Transverse colon (tissue), 4 donors: ENCODE measurements around the gene LEFTY1. TPM values are rescaled to one million over a fixed set of nuclear protein-coding genes. Genes with fewer than 3 reads are reported as not detected.

Experiments
- DNase-seq: peaks from one replicate; pipeline ENCODE4 v3.0.0-alpha.2; 2019
- H3K27ac ChIP-seq, 4 donors: fragments of 200-600 bp; sonication (generic); 2 replicates each; pipeline ENCODE4 v1.5.1; 2016 to 2018; ENCODE audit warnings: inconsistent platforms in 4 of 4
- H3K27me3 ChIP-seq: fragments of 200-600 bp; sonication (generic); 2 replicates; pipeline ENCODE4 v1.5.1; 2017; ENCODE audit warnings: inconsistent platforms
- H3K36me3 ChIP-seq, 4 donors: fragments of 200-600 bp; sonication (generic); 2 replicates each; pipeline ENCODE4 v1.5.1; 2017 to 2019; ENCODE audit warnings: inconsistent platforms in 4 of 4
- H3K4me1 ChIP-seq, 4 donors: fragments of 200-600 bp; sonication (generic); 2 replicates each; pipeline ENCODE4 v1.5.1; 2017 to 2020; ENCODE audit warnings: inconsistent platforms in 4 of 4
- H3K4me3 ChIP-seq, 4 donors: fragments of 200-600 bp; sonication (generic); 1 replicate in 1 of 4; 2 replicates in 3 of 4; pipeline versions ENCODE4 v1.5.1 to v1.6.1; 2017 to 2019; ENCODE audit warnings: inconsistent platforms in 4 of 4
- H3K9me3 ChIP-seq, 2 donors: fragments of 200-600 bp; sonication (generic); 2 replicates each; pipeline ENCODE4 v1.5.1; 2017 to 2019; ENCODE audit warnings: inconsistent platforms in 2 of 2
- CTCF ChIP-seq, 5 experiments: fragments of 200-600 bp in 3 of 5; fragments of 450-650 bp in 2 of 5; sonication (generic) in 3 of 5; IDR thresholded peaks; 1 replicate in 2 of 5; 2 replicates in 3 of 5; pipeline ENCODE4 v1.5.1; 2016 to 2017; ENCODE audit warnings: antibody characterized with exemption in 5 of 5, inconsistent platforms in 3 of 5, mild to moderate bottlenecking in 2 of 5, moderate library complexity in 1 of 5
- EP300 ChIP-seq: sonication (generic); formaldehyde crosslinking; IDR thresholded peaks from one replicate; pipeline ENCODE4 v1.6.1; 2017; ENCODE audit warnings: antibody characterized with exemption, low read depth
- POLR2A ChIP-seq: fragments of 450-650 bp; IDR thresholded peaks from one replicate; pipeline ENCODE4 v1.6.1; 2016; ENCODE audit warnings: antibody characterized with exemption, mild to moderate bottlenecking, moderate library complexity
- POLR2AphosphoS5 ChIP-seq, 3 donors: sonication (generic); formaldehyde crosslinking; IDR thresholded peaks; one replicate each; pipeline ENCODE4 v1.6.1; 2016; ENCODE audit warnings: antibody characterized with exemption in 3 of 3
- WGBS, 2 donors: methylation state at CpG; one replicate each; pipeline ENCODE4 v1.1.5; 2018; ENCODE audit warnings: low coverage in 1 of 2; 5-methylcytosine and 5-hydroxymethylcytosine counted together
- in situ Hi-C, 4 donors: fragments of 200-750 bp; cut with MboI; loops; one replicate each; pipeline versions ENCODE4 v1.15.0 to v1.15.1; 2017; ENCODE audit warnings: low sequenced_read_pairs in 3 of 4, low pct_ligation_motif_present in 1 of 4, low pct_unique_long_range_greater_than_20kb in 1 of 4
- intact Hi-C: fragments of 100-400 bp; cut with DNase I; formaldehyde crosslinking; loops from one replicate; pipeline ENCODE4 v1.15.1; 2023; ENCODE audit warnings: low total_unique reads
- total RNA-seq, 4 donors: library from RNA; depleted of rRNA; stranded (reverse); fragments of >200 nt; gene quantifications; one replicate each; pipeline ENCODE4 v1.1.0, GENCODE V29; 2016

The LEFTY1 gene
- total RNA-seq, 4 donors from 2014 or later = 86.0 to 320 (median 214) TPM

DNA sequence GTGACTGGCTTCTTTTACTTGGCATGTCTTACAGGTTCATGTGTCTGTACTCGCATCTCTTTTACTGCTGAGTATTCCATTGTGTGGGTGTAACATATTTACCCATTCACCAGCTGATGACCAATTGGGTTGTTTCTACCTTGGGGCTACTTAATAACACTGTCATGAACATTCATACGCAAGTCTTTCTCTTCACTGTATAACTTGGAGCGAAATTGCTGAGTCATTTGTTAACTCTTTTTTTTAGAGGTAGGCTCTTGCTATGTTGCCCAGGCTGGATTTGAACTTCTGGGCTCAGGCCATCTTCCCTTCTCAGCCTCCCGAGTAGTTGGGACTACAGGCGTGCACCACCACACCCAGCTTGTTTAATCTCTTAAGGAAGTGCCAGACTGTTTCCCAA lies 28.6 kb upstream of the LEFTY1 start:
- Histone ChIP-seq H3K27me3 (no peaks in the 10 kb centered on the region), H3K27ac (no peak overlapping the region), H3K9me3 (no peaks in the 10 kb centered on the region), H3K36me3 (no peaks in the 10 kb centered on the region), H3K4me1 (peaks cover under 1 to 16% (median 10%) of the 10 kb centered on the region in 4 donors), H3K4me3 (no peak overlapping the region)
- WGBS, 2 donors = 85 to 92% methylated on average over 4 to 5 of the region's 5 CpGs
- in situ Hi-C loops = loop anchor here in 2 of 4 donors (10.0 to 25.0 kb wide), 3 partner anchors 130 to 430 kb away; partner anchors contain the start of gene SRP9 (in 2 of the 2)
- DNase-seq = no peak
- TF ChIP-seq CTCF (IDR thresholded peaks at IDR 0.05) = no peak
- TF ChIP-seq POLR2A = no peak
- no peak for TF ChIP-seq EP300
- TF ChIP-seq POLR2AphosphoS5 (IDR thresholded peaks at IDR 0.05) = no peak
- intact Hi-C loops = loop anchor here (10.0 kb wide), 1 partner anchor 143 kb away; the partner anchor contains the start of gene SRP9

DNA sequence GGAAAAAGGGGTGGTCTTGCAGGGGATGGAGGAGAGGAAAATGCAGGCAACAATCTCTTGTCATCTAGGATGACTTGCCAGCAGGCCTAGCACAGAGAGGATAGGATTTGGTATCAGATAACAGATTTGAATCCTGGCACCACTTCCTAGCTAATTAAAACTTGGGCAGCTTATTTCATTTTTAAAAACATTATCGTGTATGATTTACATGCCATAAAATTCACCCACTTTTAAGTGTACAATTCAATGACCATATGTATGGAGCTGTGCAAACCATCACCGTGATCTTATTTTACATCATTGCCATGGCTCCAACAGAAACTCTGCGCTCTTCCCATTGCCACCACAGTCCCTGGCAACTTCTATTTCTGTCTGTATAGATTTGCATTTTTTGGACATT lies 28.2 kb upstream of the LEFTY1 start:
- intact Hi-C loops (loop anchor here (10.0 kb wide), 1 partner anchor 142 kb away; the partner anchor contains the start of gene SRP9), in situ Hi-C loops (loop anchor here in 2 of 4 donors (10.0 to 25.0 kb wide), 3 partner anchors 130 to 430 kb away; partner anchors contain the start of gene SRP9 (in 2 of the 2))
- Histone ChIP-seq H3K9me3 (no peaks in the 10 kb centered on the region), H3K27ac (no peak overlapping the region), H3K36me3 (no peaks in the 10 kb centered on the region), H3K4me3 (no peak overlapping the region), H3K27me3 (no peaks in the 10 kb centered on the region), H3K4me1 (peaks cover 0 to 13% (median 8%) of the 10 kb centered on the region in 4 donors)
- DNase-seq = no peak
- TF ChIP-seq CTCF (IDR thresholded peaks at IDR 0.05) (no peak), POLR2AphosphoS5 (IDR thresholded peaks at IDR 0.05) (no peak), POLR2A (no peak), EP300 (no peak)
- whole genome bisulfite sequencing, 2 donors = 93 to 100% methylated on average over 3 of the region's 3 CpGs

GRCh38 chr1:225915538-225915991 lies 26.6 kb upstream of the LEFTY1 start:
- no peak overlapping the region for H3K4me3 ChIP-seq
- no peak overlapping the region for H3K27ac ChIP-seq
- H3K4me1 ChIP-seq = peaks cover 0 to 25% (median 17%) of the 10 kb centered on the region in 4 donors
- TF ChIP-seq EP300 = no peak
- TF ChIP-seq POLR2AphosphoS5 (IDR thresholded peaks at IDR 0.05) = no peak
- TF ChIP-seq CTCF (IDR thresholded peaks at IDR 0.05) = no peak
- no peak for TF ChIP-seq POLR2A
- 85% methylated on average over 7 of the region's 7 CpGs; no CpG with 5 or more reads in 1 of the 2 donors for WGBS, 2 donors
- no peak for DNase-seq
- in situ Hi-C loops = loop anchor here in 2 of 4 donors (10.0 to 25.0 kb wide), 3 partner anchors 128 to 428 kb away; partner anchors contain the start of gene SRP9 (in 2 of the 2)
- intact Hi-C loops = loop anchor here (10.0 kb wide), 1 partner anchor 141 kb away; the partner anchor contains the start of gene SRP9
- H3K36me3 ChIP-seq = no peaks in the 10 kb centered on the region
- H3K27me3 ChIP-seq = no peaks in the 10 kb centered on the region
- no peaks in the 10 kb centered on the region for H3K9me3 ChIP-seq

DNA sequence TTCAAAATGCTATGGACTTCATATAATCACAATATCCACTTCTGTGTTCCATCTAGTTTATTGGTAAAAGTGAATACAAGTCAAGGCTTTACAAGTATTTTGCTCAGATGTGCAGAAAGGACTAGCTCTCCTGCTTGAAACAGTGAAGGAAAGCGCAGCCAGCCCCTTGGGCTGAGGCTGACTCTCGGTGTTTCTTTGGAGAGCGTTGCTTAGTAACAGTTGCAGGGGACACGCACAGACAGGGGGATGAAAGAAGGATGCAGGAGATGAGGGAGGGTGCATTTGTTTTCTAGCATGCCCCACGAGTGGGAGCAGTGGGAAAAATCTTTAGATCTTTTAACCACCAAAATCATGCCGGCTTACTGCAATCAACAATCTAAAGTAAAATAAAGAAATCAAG lies 26.0 kb upstream of the LEFTY1 start:
- 88% methylated on average over 5 to 6 of the region's 6 CpGs for WGBS, 2 donors
- TF ChIP-seq POLR2AphosphoS5 (IDR thresholded peaks at IDR 0.05) = no peak
- no peak for TF ChIP-seq CTCF (IDR thresholded peaks at IDR 0.05)
- TF ChIP-seq POLR2A = no peak
- TF ChIP-seq EP300 = no peak
- Histone ChIP-seq H3K27ac (no peak overlapping the region), H3K36me3 (no peaks in the 10 kb centered on the region), H3K9me3 (no peaks in the 10 kb centered on the region), H3K4me1 (peaks cover 0 to 24% (median 15%) of the 10 kb centered on the region in 4 donors), H3K4me3 (no peak overlapping the region), H3K27me3 (no peaks in the 10 kb centered on the region)
- intact Hi-C loops = loop anchor here (10.0 kb wide), 1 partner anchor 140 kb away; the partner anchor contains the start of gene SRP9
- in situ Hi-C loops = loop anchor here in 2 of 4 donors (10.0 to 25.0 kb wide), 3 partner anchors 128 to 428 kb away; partner anchors contain the start of gene SRP9 (in 2 of the 2)
- DNase-seq = no peak
